Keratinocyte (primary cell): ENCODE results near the gene SLC12A9. TPM values are rescaled to one million over a fixed set of nuclear protein-coding genes. Genes with fewer than 3 reads are reported as not detected.

Experiments
- DNase-seq: peaks from one replicate; pipeline ENCODE4 v3.0.0-alpha.2; 2011; ENCODE audit warnings: low read depth, missing footprints, low spot score
- FAIRE-seq: peaks from 2 replicates; lab custom pipeline; 2011; peaks lifted over from hg19 to GRCh38; lab: Jason Lieb, UNC
- H2AFZ ChIP-seq: 2 replicates; pipeline ENCODE4 v1.6.0; 2012; ENCODE audit warnings: low read length, control low read depth, inconsistent platforms; ENCODE audit not compliant: control insufficient read depth
- H3K27ac ChIP-seq: 2 replicates; pipeline ENCODE4 v1.5.1; 2011; ENCODE audit warnings: low read length; ENCODE audit not compliant: control insufficient read depth, insufficient read depth
- H3K27me3 ChIP-seq: 3 replicates; pipeline ENCODE4 v1.6.0; 2011; ENCODE audit warnings: low read length; ENCODE audit not compliant: control insufficient read depth, insufficient read depth; ENCODE audit errors: extremely low read depth
- H3K36me3 ChIP-seq, 2 experiments: 2 replicates in 1 of 2; 3 replicates in 1 of 2; pipeline ENCODE4 v1.5.1; 2011; ENCODE audit warnings: low read length in 2 of 2, mild to moderate bottlenecking in 1 of 2; ENCODE audit not compliant: control insufficient read depth in 2 of 2, insufficient read depth in 2 of 2; ENCODE audit errors: extremely low read depth in 1 of 2
- H3K4me1 ChIP-seq: 3 replicates; pipeline ENCODE4 v1.5.1; 2011; ENCODE audit warnings: low read length; ENCODE audit not compliant: control insufficient read depth, insufficient read depth; ENCODE audit errors: extremely low read depth
- H3K4me2 ChIP-seq: 3 replicates; pipeline ENCODE4 v1.6.0; 2011; ENCODE audit warnings: low read depth, low read length; ENCODE audit not compliant: control insufficient read depth, insufficient read depth; ENCODE audit errors: extremely low read depth
- H3K4me3 ChIP-seq, 3 experiments: fragments of 200-600 bp in 1 of 3; sonication (generic) in 1 of 3; 2 replicates in 2 of 3; 3 replicates in 1 of 3; pipeline ENCODE4 v1.5.1; 2011 to 2016; ENCODE audit warnings: low read length in 3 of 3, mild to moderate bottlenecking in 3 of 3, control low read depth in 2 of 3, inconsistent platforms in 1 of 3, low read depth in 1 of 3, mixed read lengths in 1 of 3, mixed run types in 1 of 3, moderate library complexity in 1 of 3; ENCODE audit not compliant: control insufficient read depth in 2 of 3, insufficient read depth in 2 of 3; ENCODE audit errors: extremely low read depth in 1 of 3
- H3K79me2 ChIP-seq: 2 replicates; pipeline ENCODE4 v1.6.0; 2012; ENCODE audit warnings: low read length; ENCODE audit not compliant: control insufficient read depth, insufficient read depth
- H3K9ac ChIP-seq: 3 replicates; pipeline ENCODE4 v1.6.0; 2011; ENCODE audit warnings: low read length; ENCODE audit not compliant: control insufficient read depth, insufficient read depth; ENCODE audit errors: extremely low read depth
- H3K9me1 ChIP-seq: 3 replicates; pipeline ENCODE4 v1.6.0; 2011; ENCODE audit warnings: low read length; ENCODE audit not compliant: control insufficient read depth, insufficient read depth; ENCODE audit errors: extremely low read depth
- H3K9me3 ChIP-seq: 2 replicates; pipeline ENCODE4 v1.5.1; 2012; ENCODE audit warnings: low read depth, low read length; ENCODE audit not compliant: control insufficient read depth
- H4K20me1 ChIP-seq: 3 replicates; pipeline ENCODE4 v1.6.0; 2011; ENCODE audit warnings: low read length; ENCODE audit not compliant: control insufficient read depth, insufficient read depth; ENCODE audit errors: extremely low read depth
- EZH2 ChIP-seq: IDR thresholded peaks from one replicate; pipeline ENCODE4 v1.6.1; 2012; ENCODE audit warnings: inconsistent platforms, mild to moderate bottlenecking, low read length, moderate library complexity
- dilution Hi-C: fragments of 300-500 bp; cut with MboI; formaldehyde crosslinking; loops from one replicate; pipeline ENCODE4 v1.7.0; 2020; ENCODE audit warnings: low sequenced_read_pairs; ENCODE audit not compliant: extremely low pct_ligation_motif_present
- polyA plus RNA-seq, 5 experiments: library from polyadenylated mRNA; depleted of rRNA in 3 of 5; stranded (reverse) in 3 of 5; stranded (forward) in 1 of 5; unstranded in 1 of 5; fragments of >200 nt; gene quantifications; 1 replicate in 1 of 5; 2 replicates in 3 of 5; 3 replicates in 1 of 5; pipeline versions ENCODE4 v1.2.1 to v1.2.3, GENCODE V29; 2011 to 2012; ENCODE audit warnings: missing spikeins in 2 of 5, low read depth in 1 of 5, low replicate concordance in 1 of 5
- TF ChIP-seq, protein P1 (sequence below), 3 experiments: IDR thresholded peaks in 1 of 3; conservative IDR thresholded peaks in 1 of 3; optimal IDR thresholded peaks in 1 of 3; 2 replicates in 2 of 3; 3 replicates in 1 of 3; pipeline versions ENCODE3 to v1.5.1; 2011; ENCODE audit warnings: low read length in 3 of 3, mild to moderate bottlenecking in 3 of 3, moderate library complexity in 2 of 3, control low read depth in 1 of 3, inconsistent platforms in 1 of 3; ENCODE audit not compliant: insufficient read depth in 2 of 3; ENCODE audit errors: extremely low read depth in 1 of 3

SLC12A9 gene
- polyA plus RNA-seq, 1 donor (not counting 4 experiments of a cell fraction or from before 2014, with no cell fraction given), result 19.8 TPM

DNA sequence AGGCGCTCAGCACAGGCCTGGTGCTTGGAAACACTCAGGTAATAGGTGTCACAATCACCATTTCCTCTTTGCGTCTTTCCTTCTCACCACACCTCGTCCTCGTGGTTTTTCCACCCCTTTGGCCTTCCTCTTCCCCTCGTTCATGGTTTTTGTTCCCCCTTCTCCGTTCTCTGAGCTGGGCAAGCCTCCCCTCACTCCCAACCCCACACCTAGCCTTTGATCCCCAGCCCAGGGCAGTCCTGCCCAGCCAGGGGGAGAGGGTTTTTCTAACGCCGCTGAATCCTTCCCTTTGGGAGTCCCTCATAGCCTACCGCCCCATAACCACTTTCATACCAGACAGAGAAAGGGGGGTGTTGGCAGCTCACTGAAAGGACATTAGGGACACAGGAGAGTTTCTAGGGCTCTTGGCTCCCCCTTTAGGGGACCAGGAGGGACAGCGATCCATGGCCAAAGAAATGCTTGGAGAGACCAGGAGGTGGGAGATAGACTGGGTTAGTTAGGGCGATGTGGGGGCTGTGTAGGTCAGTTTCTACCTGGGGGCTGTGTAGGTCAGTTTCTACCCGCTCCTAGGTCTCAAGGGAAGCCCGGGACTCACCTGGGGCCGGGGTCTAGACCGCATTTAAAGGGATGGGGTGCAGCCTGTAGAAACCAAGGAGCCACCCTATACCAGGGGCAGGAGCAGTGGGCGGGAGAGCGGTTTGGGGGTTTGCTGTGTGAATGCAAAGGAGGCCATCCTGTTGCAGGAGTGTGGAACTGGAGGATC, 26.6 kb upstream of the SLC12A9 start:
- no peaks in the 10 kb centered on the region for H3K9me3 ChIP-seq
- peak overlapping the region; percentile 72 to 97 (median 83) for H3K4me3 ChIP-seq
- TF ChIP-seq, protein P1, sequence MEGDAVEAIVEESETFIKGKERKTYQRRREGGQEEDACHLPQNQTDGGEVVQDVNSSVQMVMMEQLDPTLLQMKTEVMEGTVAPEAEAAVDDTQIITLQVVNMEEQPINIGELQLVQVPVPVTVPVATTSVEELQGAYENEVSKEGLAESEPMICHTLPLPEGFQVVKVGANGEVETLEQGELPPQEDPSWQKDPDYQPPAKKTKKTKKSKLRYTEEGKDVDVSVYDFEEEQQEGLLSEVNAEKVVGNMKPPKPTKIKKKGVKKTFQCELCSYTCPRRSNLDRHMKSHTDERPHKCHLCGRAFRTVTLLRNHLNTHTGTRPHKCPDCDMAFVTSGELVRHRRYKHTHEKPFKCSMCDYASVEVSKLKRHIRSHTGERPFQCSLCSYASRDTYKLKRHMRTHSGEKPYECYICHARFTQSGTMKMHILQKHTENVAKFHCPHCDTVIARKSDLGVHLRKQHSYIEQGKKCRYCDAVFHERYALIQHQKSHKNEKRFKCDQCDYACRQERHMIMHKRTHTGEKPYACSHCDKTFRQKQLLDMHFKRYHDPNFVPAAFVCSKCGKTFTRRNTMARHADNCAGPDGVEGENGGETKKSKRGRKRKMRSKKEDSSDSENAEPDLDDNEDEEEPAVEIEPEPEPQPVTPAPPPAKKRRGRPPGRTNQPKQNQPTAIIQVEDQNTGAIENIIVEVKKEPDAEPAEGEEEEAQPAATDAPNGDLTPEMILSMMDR (optimal IDR thresholded peaks at IDR 0.05 in 1 of 3, IDR thresholded peaks at IDR 0.05 in 1 of 3, conservative IDR thresholded peaks at IDR 0.05 in 1 of 3; ENCODE audit: extremely low read depth in 1 of 3, insufficient read depth in 2 of 3, low read length in 3 of 3), result peak in 2 of 3 experiments; percentile 23 to 26
- no peak for TF ChIP-seq EZH2
- H3K9ac ChIP-seq, result peak overlapping the region; percentile 74
- H3K9me1 ChIP-seq, result no peaks in the 10 kb centered on the region
- H4K20me1 ChIP-seq, result peaks cover 4% of the 10 kb centered on the region
- peaks cover 52% of the 10 kb centered on the region for H3K79me2 ChIP-seq
- peaks cover 11 to 26% of the 10 kb centered on the region in 2 experiments for H3K36me3 ChIP-seq
- no peak overlapping the region for H2AFZ ChIP-seq
- peak overlapping the region; percentile 99 for H3K4me2 ChIP-seq
- DNase-seq, result no peak
- H3K4me1 ChIP-seq, result peaks cover 6% of the 10 kb centered on the region
- no peaks in the 10 kb centered on the region for H3K27me3 ChIP-seq
- H3K27ac ChIP-seq, result peak overlapping the region; percentile 59
- FAIRE-seq, result peak; percentile 13
- dilution Hi-C loops, result no loop called here

DNA sequence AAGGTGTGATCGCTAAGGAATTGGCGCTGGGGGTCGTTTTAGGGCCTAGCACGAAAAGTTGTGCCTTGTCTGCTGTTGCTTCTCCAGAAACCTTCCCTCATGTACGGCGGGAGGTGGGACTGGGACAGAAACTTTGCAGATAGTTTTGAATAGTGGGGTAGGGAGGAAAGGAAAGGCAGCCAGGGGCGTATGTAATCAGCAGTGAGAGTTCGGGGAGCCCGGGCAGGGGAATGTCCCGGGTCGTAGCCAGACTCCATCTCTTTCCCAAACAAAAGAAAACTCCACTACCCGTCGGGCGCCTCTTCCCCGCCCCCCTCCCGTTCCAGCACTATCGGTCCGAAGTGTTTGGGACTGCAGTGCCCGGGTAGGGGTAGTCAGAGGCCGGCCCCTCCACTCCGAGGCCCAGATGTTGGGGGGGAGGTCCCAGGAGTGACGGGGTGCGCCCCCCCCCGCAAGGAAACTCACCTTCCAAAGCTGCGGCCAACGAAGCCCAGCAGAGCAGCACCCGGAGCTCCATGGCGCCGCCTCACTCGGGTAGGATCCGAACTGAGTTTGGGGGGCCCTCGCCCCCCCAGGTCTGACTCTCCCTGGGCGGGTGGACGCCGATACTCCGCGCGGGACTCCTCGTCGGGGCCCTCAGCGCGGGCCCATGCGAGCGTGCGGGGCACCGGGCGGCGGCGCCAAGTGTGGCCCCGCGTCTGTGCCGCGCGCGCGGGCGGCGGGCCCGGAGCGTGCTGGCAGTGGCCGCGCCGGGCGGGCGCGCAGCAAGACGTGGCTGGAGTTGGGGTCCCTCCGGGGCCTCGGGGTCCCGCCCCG, 25.8 kb upstream of the SLC12A9 start:
- H3K9me3 ChIP-seq, result no peaks in the 10 kb centered on the region
- peak overlapping the region; percentile 72 to 97 (median 83) for H3K4me3 ChIP-seq
- dilution Hi-C loops, result no loop called here
- TF ChIP-seq EZH2, result no peak
- TF ChIP-seq, protein P1 (optimal IDR thresholded peaks at IDR 0.05 in 1 of 3, IDR thresholded peaks at IDR 0.05 in 1 of 3, conservative IDR thresholded peaks at IDR 0.05 in 1 of 3; ENCODE audit: extremely low read depth in 1 of 3, insufficient read depth in 2 of 3, low read length in 3 of 3), result no peak
- H3K27ac ChIP-seq, result peak overlapping the region; percentile 59
- H3K9ac ChIP-seq, result peak overlapping the region; percentile 74
- H3K79me2 ChIP-seq, result peaks cover 52% of the 10 kb centered on the region
- peaks cover 4% of the 10 kb centered on the region for H4K20me1 ChIP-seq
- H2AFZ ChIP-seq, result peak overlapping the region; percentile 9
- peaks cover 10 to 23% of the 10 kb centered on the region in 2 experiments for H3K36me3 ChIP-seq
- H3K9me1 ChIP-seq, result no peaks in the 10 kb centered on the region
- H3K4me2 ChIP-seq, result peak overlapping the region; percentile 99
- DNase-seq (no peak), FAIRE-seq (no peak)
- no peaks in the 10 kb centered on the region for H3K27me3 ChIP-seq
- H3K4me1 ChIP-seq, result peaks cover 6% of the 10 kb centered on the region
